Activated B cell treated with CpG ODN at 0.5 μM for 24 hours (primary cell): ENCODE measurements around the gene MPPED2. TPM values are rescaled to one million over a fixed set of nuclear protein-coding genes. Genes with fewer than 3 reads are reported as not detected.

Experiments used
- ATAC-seq: fragments of 200-7000 bp; cut with Tn5 transposase; one replicate; pipeline ENCODE4 v1.10.0; 2021; ENCODE audit warnings: low read depth, mild to moderate bottlenecking, moderate library complexity
- CTCF ChIA-PET: fragments of 350-600 bp; sonication (Branson Sonifier 250); formaldehyde crosslinking; loops from one replicate; lab custom pipeline; 2021; ENCODE audit warnings: antibody characterized with exemption; lab: Charles Lee
- POLR2A ChIA-PET: fragments of 350-600 bp; sonication (Branson Sonifier 250); formaldehyde crosslinking; loops from one replicate; lab custom pipeline; 2021; ENCODE audit warnings: antibody characterized with exemption; lab: Charles Lee
- DNase-seq: peaks from one replicate; pipeline ENCODE4 v3.0.0; 2022
- H3K27ac Mint-ChIP-seq: one replicate; pipeline ENCODE4 v1.8.0; 2020; ENCODE audit warnings: mixed read lengths
- H3K27me3 Mint-ChIP-seq: one replicate; pipeline ENCODE4 v1.8.0; 2021; ENCODE audit warnings: mixed read lengths
- H3K36me3 Mint-ChIP-seq: one replicate; pipeline ENCODE4 v1.8.0; 2021; ENCODE audit warnings: low read depth, mixed read lengths
- H3K4me1 Mint-ChIP-seq: one replicate; pipeline ENCODE4 v1.8.0; 2021; ENCODE audit warnings: mixed read lengths
- H3K4me3 Mint-ChIP-seq: one replicate; pipeline ENCODE4 v1.8.0; 2020; ENCODE audit warnings: mild to moderate bottlenecking, mixed read lengths
- H3K9me3 Mint-ChIP-seq: one replicate; pipeline ENCODE4 v1.8.0; 2020; ENCODE audit warnings: mixed read lengths
- CTCF ChIP-seq: fragments of 200-600 bp; IDR thresholded peaks from one replicate; pipeline ENCODE4 v1.8.0; 2022; ENCODE audit warnings: antibody characterized with exemption, mild to moderate bottlenecking
- intact Hi-C: fragments of 100-400 bp; cut with micrococcal nuclease; formaldehyde crosslinking; loops from one replicate; pipeline ENCODE4 v1.15.1; 2024
- total RNA-seq: library from RNA; stranded (reverse); gene quantifications from 2 replicates; pipeline ENCODE4 v1.2.3, GENCODE V29; 2022

Gene MPPED2
- total RNA-seq, 1 donor from 2014 or later, result 1.7 TPM

DNA sequence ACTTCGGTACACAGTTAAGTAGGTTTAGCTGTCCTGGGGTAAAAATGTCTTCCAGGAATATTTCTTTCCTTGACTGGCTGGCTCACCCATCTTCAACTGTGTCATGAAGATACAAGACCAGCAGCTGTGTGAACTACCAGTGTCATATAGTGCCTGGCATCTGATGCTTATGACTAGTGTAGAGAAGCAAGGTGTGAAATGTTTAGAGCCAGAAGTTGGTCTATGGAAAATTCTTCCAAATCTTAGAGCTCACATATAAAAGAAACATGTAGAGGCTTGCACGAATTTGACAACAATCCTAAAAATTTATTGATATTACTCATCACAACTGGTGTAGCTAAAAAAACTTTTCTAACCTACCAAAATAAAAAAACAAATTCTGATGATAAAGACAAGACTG lies 208.8 kb downstream of the MPPED2 start:
- TF ChIP-seq CTCF, result no peak
- CTCF ChIA-PET, result no interaction called here
- Mint-ChIP-seq H3K9me3 (no peaks in the 10 kb centered on the region), H3K36me3 (no peaks in the 10 kb centered on the region), H3K4me1 (no peaks in the 10 kb centered on the region), H3K27ac (no peak overlapping the region), H3K4me3 (no peak overlapping the region), H3K27me3 (no peaks in the 10 kb centered on the region)
- DNase-seq (no peak), ATAC-seq (no peak)
- intact Hi-C loops, result no loop called here
- POLR2A ChIA-PET, result no interaction called here

DNA sequence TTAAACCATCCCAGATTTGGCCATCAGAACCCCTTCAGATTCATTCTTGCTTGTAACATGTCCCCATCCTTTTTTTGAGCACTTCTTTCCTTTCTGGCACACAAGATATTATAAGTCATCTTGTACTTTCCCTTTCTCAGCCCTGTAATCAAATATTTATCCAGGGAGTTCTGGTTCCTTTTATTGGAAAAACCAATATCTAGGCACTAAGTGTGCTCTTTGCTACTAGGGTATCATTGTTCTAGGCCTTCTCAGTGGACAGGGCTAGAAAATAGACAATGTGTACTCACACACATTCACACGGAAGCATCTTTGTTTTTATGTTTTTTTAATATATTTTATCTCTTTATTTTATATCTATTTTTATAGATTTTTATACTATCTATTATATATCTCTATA lies 216.0 kb downstream of the MPPED2 start:
- H3K4me1 Mint-ChIP-seq, result no peaks in the 10 kb centered on the region
- peaks cover 2% of the 10 kb centered on the region for H3K27me3 Mint-ChIP-seq
- H3K4me3 Mint-ChIP-seq, result no peak overlapping the region
- intact Hi-C loops, result no loop called here
- H3K27ac Mint-ChIP-seq, result no peak overlapping the region
- no peak for TF ChIP-seq CTCF
- POLR2A ChIA-PET, result no interaction called here
- H3K36me3 Mint-ChIP-seq, result no peaks in the 10 kb centered on the region
- DNase-seq (no peak), ATAC-seq (no peak)
- CTCF ChIA-PET, result no interaction called here
- peaks cover 2% of the 10 kb centered on the region for H3K9me3 Mint-ChIP-seq

GRCh38 chr11:30368394-30368793 lies 217.8 kb downstream of the MPPED2 start:
- H3K4me1 Mint-ChIP-seq, result no peaks in the 10 kb centered on the region
- no peaks in the 10 kb centered on the region for H3K36me3 Mint-ChIP-seq
- DNase-seq (no peak), ATAC-seq (no peak)
- no peak for TF ChIP-seq CTCF
- intact Hi-C loops, result no loop called here
- H3K27me3 Mint-ChIP-seq, result peaks cover 2% of the 10 kb centered on the region
- peaks cover 2% of the 10 kb centered on the region for H3K9me3 Mint-ChIP-seq
- ChIA-PET POLR2A (no interaction called here), CTCF (no interaction called here)
- no peak overlapping the region for H3K4me3 Mint-ChIP-seq
- H3K27ac Mint-ChIP-seq, result no peak overlapping the region

GRCh38 chr11:30365793-30366517 lies 220.2 kb downstream of the MPPED2 start:
- ChIA-PET CTCF (no interaction called here), POLR2A (no interaction called here)
- peaks cover 2% of the 10 kb centered on the region for H3K9me3 Mint-ChIP-seq
- no peaks in the 10 kb centered on the region for H3K4me1 Mint-ChIP-seq
- TF ChIP-seq CTCF, result no peak
- peaks cover 2% of the 10 kb centered on the region for H3K27me3 Mint-ChIP-seq
- no peaks in the 10 kb centered on the region for H3K36me3 Mint-ChIP-seq
- DNase-seq (no peak), ATAC-seq (no peak)
- H3K4me3 Mint-ChIP-seq, result no peak overlapping the region
- intact Hi-C loops, result no loop called here
- H3K27ac Mint-ChIP-seq, result no peak overlapping the region

DNA sequence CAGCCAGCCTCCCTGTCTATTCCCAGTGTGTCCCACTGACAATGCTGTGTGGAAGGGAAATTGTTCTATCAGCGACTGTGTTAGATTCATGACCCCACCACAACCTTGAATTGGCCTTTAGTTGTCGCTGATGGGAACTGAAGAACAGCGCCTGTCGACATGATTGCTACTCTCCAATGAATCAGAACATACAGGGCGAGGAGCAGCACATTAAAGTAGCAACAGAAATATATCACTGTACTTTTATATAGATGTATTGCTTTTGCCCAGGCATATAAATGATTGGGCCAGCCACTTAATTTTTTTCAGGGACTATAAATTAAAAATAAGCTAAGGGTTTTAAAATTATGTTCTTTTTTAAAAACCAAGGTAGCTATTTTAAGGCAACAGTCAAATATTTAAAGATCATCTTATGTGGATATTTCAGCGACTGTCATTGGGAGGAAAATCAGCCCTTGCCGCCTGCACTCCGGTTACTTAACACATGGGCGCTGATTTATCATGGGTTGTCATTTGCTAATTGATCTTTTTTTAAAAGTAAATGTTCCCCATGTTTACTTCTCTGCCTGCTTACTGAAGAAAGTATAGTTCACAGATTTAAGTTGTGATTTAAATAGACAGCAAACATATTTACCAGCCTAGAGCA lies 221.2 kb downstream of the MPPED2 start:
- Mint-ChIP-seq H3K4me1 (no peaks in the 10 kb centered on the region), H3K9me3 (peaks cover 2% of the 10 kb centered on the region), H3K27ac (no peak overlapping the region), H3K36me3 (no peaks in the 10 kb centered on the region), H3K27me3 (peaks cover 2% of the 10 kb centered on the region), H3K4me3 (no peak overlapping the region)
- ChIA-PET CTCF (no interaction called here), POLR2A (no interaction called here)
- no peak for ATAC-seq
- DNase-seq, result no peak
- no peak for TF ChIP-seq CTCF
- intact Hi-C loops, result no loop called here
